ELF-1 (cell line): Measurements from ENCODE around the gene PLSCR1.

ENCODE experiments used
- DNase-seq: peaks from one replicate; pipeline ENCODE4 v3.0.0-alpha.2; 2016; ENCODE audit warnings: low read depth, low spot score

PLSCR1 gene

DNA sequence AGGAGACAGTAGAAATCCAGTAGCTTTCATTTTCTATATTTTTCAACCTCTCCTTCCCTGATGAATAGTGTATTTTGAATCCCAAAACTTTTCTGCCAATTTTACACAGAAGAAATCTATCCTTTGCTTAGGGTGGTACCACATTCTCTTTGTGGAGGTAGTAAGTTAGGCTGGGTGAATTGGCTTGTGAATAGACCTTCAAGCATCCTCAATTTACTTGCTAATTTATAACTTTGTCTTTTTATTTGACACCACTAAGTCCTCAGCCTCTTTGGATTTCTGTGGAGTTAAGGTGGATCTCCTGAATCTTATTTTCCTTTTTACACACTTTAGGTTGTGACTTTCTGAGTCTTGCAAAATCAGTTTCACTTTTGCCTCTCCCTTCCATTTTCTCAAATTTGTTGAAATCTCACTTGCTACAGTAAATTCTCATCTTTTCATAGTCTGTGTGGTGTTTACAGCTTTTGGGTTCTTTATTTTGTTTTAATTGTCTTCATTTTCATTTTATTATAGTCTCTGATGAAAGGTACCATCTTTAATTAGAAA lies 5.7 kb upstream of the PLSCR1 start:
- DNase-seq = no peak

DNA sequence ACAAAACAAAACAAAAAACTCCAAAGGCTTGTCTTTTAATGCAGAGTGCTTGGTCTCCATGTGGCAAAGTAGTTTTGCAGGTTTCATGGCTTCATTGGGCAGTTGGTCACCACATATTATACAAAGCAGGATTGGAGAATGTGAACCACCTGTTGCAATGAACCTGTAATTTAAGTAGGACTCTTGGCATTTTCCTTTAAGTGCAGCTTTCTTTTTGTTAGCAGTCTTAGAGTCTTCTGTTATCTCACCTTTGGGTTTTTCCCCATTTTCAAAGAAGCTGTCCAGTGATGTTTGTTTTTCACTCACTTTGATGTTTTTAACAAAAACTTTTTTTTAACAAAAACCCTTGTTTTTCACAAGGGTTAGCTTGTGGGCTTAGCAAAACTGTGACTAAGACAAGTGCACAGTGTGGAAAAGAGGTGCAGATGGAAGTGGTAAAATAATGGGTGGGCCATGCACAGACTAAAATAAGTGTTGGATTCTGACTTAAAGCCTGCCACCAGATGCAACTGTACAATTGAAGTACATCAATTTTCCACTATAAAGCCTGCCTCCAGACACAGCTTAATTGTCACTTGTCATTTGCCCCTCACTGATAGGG lies 2.9 kb upstream of the PLSCR1 start:
- no peak for DNase-seq

DNA sequence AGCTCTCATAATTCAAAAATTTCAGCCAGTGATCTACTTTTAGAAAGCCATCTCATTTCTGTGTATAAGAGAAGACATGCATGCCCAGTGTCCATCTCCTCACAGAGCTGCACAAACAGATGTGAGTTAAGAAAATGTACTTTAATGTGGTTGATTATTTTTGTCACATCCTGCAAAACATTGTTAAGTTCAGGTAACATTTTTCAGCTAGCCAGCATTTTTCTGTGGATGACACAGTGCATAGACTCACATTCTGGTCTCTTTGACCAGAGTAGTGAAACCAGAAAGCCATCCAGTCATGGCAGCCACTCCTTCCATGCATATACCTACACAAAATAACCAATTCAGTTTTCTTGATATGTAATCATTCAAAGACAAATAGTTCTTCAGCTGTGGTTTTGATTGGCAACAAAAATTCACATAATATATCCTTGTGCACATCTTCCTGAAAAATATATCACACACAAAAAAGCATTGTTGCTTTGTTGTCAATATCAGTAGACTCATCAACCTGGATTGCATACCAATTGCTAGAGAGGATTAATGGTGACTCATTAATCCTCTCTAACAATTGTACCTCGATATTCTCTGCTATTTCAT lies 2.1 kb upstream of the PLSCR1 start:
- DNase-seq = no peak

DNA sequence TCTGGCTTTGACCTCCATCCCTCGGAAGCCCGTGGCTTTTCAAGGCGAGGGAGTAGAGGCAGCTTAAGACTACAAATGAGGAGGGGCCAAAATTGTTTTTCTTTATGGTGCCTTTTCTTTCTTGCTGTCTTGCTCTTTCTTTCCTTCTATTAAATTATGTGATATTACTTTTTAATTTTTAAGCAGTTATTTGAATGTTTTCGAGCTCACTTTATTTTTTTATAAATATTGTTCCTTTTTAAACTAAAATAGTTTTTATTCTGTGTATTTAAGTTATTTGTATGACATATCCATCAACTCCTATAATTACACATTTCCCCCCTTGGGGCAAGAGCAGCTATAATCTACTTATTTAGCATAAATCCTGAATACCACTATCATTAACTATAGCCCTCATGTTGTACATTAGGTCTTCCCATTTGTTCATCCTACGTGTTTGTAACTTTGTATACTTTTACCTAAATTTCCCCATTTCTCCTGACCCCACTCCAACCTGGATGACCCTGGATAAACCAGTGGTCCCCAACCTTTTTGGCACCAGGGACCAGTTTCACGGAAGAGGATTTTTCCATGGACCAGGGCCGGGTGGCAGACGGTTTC lies 622 bp upstream of the PLSCR1 start:
- DNase-seq = no peak

DNA sequence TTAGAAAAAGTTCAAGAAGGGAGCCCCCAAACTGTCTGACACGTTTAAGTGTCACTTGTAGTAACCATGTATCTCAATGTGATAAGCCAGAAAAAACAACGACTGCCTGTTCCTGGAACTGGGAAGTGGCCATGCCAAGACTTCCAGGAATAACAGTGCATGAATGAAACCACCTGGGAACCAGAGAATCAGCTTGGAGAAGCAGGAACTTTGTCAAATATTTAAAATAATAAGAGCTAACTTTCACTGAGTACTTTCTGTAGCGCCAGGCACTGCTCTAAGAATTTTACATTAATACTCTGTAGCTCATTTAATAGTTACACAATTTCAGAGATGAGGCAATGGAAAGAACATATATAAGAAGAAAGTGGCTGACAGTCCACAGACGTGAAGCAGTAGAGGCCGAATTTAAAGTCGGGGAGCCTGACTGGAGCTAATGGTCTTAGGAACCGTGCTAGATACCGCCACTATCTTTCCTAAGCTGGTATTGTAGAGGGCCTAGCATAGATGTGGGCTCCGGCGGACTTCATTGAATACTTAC lies 876 bp downstream of the PLSCR1 start:
- peak; percentile 7 for DNase-seq

DNA sequence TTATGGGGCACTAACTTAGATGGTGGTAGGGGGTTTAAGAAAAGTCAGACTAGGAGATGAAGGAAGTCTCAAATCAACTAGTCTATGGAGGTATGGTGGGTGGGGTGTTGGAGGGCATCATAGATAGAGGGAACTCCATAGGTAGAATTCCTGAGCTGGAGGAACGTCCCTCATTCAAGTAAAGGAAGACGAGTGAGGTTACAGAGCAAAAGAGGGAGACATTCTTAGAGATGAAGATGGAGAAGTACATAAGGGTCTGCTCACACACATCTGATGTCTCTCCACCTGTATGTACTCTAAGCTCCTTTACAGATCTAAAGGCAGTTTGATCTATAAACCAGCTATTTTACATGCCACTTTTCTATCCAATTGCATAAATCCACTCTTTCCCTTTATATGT lies 1.4 kb downstream of the PLSCR1 start:
- no peak for DNase-seq

DNA sequence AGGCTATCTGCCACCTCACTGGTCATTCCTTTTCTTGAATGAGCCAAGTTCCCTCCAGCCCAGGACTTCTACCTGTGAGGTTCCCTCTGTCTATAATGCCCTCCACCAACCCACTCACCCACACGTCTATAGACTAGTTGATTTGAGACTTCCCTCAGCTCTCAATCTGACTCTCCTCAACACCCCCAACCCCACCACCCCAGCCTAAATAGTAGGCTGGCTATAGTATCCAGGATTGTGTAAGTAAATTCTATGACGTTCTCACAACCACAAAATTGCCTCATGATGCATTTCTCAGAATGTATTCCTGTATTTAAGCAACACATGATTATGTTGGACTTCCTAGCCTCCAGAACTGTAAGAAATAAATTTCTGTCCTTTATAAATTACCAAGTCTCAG lies 2.2 kb downstream of the PLSCR1 start:
- DNase-seq = no peak

DNA sequence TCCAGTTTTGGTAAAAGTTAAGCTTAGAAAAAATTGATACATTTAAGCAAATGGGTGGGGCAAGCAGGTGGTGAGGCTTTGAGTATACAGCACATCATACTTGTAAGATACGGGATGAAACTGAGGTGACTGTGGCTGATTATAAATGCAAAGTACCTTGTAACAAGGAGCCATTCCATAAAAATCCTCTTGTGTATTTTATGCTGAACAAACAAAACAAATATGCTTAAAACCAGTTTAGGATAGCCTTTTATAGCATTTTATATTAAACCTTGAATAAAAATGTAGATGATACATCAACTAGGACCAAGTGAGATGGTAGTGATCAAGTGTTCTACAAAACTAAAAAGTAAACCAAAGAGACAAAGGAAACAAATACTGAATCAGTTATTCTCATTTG lies 3.4 kb downstream of the PLSCR1 start:
- DNase-seq = no peak

DNA sequence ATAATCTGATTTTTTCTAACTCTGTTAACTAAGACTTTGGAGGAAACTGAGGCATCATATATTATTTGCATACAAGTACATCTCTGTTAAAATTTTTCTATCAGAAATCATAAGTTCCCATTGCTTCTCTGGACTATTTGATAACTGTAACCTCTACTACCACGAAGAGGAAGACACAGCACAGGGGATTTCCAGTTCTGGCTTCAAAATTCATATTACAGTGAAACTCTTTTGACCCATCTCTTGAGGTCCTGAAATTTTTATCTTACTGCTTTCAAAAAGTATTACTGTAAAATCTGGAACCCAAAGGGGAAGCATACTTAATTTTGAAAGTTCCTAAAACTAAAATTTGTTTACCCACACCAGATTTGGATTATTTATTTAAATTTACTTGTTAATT lies 4.2 kb downstream of the PLSCR1 start:
- DNase-seq = no peak

DNA sequence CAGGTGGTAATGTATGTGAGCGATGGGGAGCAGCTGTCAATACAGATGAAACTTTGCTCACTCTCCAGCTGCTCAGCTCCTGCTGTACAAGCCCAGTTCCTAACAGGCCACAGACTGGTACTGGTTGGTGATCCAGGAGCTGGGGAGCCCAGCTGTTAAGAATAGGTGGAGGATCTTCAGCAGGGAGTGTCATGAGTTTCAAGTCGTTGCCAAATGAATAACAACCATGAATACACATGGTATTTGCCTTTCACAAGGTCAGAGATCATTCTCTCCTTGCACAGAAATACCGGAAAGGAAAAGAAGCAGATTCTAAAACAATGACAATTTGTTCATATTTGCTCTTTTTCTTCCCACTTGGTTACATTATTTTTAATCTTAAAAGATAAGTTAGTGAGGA lies 5.1 kb downstream of the PLSCR1 start:
- DNase-seq = no peak

DNA sequence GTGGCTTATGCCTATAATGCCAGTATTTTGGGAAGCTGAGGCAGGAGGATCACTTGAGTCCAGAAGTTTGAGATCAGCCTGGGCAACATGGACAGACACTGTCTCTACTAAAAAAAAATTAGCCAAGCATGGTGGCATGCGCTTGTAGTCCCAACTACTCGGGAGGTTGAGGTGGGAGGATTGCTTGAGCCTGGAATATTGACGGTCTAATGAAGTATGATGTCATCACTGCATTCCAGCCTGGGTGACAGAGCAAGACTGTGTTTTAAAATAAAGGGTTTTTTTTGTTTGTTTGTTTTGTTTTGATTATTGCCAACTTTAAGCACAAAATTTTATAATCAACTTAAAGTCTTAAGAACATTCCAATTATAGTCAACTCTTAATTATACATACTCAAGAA lies 6.8 kb downstream of the PLSCR1 start:
- DNase-seq = no peak

DNA sequence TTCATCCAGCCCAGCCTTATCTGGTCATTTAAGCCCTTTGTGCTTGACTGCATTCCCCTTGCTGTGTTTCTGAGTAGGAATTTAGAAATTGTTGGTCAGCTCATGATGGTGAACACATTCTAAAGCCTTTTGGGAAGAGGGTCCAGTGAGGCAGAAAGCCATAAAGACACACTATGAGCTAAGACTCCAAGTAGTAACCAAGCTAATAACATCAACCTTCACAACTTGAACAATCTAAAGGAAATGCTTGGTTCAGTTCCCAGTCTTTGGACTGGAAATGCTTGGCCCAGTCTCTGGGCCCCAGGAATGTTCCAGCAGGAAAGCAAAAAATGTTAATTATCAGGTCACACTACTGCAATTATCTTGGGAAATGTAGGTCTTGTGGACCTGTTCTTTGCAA lies 7.7 kb downstream of the PLSCR1 start:
- peak; percentile 53 for DNase-seq

DNA sequence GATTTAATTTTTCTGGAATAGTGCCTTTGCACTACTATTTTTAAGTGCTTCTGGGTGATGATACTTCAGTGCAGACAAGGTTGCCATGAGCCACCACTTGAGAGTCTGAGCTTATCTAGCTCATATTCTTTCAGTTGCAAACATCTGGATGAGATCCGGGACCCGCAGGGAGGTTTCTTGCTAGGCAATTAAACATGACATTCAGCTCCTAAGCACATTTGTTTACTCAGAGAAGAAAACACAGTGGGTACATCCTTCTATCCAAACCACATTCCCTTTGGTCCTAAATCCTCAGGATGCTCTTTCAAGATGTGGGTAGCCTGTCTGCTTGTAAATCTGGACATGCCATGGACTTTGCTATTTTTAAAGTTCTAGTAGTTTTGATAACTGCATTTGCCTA lies 12.0 kb downstream of the PLSCR1 start:
- DNase-seq = no peak

DNA sequence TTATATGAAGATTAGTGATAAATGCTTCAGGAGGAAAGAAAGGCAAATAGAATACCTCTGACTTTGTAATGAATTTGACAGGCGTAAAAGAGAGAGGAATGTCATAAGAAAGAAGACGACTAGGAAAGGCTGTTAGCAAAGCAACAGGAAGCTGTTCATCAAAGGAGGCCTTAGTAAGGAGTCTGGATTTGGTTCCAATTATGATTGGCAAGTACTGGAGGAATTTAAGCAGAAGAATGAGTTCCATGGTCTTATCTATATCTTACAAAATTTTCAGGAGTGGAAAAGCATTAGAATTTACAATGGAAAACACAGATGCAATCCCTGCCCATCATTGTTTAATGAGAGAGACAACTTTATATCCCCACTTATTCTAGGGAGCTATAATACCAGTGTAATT lies 13.8 kb downstream of the PLSCR1 start:
- DNase-seq = no peak

DNA sequence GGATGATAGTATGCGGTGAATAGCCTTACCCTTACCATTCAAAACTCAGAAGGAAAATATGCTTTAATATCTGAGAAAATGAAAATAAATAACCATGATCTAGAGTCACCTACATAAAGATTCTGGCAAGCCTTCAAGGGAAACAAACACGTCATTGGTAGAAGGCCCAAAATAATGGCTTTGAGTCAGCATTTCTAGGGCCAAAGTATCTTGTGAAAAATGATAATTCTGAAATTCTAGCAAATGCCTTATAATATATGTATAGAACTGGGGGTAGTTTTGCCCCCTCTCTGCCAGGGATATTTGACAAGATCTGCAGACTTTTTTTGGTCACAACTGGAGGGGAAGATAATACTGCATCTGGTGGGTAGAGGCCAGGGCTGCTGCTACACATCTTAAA lies 15.4 kb downstream of the PLSCR1 start:
- no peak for DNase-seq

DNA sequence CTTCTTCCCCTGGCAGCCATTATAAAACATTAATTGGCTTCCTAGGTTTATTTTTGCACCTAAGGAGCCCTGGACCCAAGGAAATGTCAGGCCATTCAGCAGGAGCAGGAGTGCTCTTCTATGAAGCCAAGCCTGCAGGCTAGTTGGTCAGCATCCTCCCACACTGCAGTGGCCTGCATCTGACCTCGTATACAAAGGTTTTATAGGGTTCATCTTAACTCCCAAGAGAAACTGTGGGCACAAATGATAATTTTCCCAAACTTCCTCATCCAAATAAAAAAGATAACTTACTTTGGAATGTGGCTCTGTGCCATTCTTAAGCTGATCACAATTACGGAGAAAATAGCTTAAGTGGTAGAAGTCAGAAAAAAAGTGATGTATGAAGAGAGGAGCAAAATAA lies 19.4 kb downstream of the PLSCR1 start:
- DNase-seq = peak; percentile 28

DNA sequence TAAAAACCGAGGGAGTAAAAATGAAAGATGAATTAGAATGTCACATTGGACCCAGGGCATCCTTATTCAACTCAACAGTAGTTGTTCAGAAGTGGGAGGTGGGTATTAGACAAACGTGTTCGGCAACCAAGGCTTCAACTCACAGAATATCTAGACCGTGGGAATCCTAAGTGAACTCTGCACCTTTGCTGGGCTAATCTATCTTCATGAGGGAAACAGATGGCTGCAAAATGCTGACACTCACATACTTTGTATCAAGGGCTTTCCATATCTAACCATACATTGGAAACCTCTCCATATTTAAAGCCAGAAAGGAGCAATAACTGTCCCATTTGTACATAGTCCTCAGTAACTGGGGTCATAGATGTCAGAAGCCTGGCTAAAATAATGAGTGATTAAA lies 20.9 kb downstream of the PLSCR1 start:
- DNase-seq = no peak

DNA sequence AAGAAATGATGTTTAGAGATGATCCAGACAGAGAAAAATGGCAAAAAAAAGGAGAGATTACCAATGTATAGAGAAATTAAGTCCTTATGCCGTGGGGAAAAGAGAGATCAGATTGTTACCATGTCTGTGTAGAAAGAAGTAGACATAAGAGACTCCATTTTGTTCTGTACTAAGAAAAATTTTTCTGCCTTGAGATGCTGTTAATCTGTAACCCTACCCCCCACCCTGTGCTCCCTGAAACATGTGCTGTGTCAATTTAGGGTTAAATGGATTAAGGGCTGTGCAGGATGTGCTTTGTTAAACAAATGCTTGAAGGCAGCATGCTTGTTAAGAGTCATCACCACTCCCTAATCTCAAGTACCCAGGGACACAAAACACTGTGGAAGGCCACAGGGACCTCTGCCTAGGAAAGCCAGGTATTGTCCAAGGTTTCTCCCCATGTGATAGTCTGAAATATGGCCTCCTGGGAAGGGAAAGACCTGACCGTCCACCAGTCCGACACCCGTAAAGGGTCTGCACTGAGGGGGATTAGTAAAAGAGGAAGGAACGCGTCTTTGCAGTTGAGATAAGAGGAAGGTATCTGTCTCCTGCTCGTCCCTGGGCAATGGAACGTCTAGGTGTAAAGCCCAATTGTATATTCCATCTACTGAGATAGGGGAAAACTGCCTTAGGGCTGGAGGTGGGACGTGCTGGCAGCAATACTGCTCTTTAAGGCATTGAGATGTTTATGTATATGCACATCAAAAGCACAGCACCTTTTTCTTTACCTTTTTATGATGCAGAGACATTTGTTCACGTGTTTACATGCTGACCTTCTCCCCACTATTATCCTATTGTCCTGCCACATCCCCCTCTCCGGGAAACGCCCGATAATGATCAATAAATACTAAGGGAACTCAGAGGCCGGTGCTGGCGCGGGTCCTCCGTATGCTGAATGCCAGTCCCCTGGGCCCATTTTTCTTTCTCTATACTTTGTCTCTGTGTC lies 21.9 kb downstream of the PLSCR1 start:
- peak; percentile 83 for DNase-seq

DNA sequence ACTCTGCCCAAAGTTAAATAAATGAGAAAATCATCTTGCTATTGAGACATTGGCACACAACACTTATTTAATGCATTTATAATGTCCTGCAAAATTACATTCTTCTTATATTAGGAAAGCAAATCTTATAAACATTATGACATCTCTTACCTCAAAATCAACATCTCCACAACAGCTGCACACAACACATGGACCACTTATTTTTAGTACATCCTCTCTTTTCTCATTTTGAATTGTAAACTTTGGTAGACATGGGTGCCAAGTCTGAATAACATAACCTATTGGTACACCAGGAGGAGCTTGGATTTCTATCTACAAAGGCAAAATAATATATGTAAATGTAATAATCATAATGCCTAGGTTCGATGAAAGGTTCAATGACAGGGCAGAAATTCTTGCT lies 23.0 kb downstream of the PLSCR1 start:
- DNase-seq = no peak

DNA sequence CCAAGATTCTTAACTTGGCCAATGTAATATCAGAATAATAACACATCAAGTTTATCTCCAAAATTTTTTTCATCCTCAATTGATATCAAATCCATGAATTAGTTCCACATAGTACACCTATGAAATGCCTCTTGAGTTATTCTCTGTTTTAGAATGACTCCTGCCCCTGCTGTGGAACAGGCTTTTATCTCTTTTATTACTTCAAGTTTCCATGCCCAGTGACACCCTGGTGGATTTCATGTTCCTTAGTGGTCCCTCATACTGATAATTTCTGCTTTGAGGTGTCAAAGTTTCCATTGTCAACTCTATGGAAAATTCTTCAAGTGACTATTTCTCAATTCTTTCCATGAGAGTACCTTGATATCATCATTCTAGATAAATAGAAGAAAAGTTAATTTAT lies 24.6 kb downstream of the PLSCR1 start:
- no peak for DNase-seq

DNA sequence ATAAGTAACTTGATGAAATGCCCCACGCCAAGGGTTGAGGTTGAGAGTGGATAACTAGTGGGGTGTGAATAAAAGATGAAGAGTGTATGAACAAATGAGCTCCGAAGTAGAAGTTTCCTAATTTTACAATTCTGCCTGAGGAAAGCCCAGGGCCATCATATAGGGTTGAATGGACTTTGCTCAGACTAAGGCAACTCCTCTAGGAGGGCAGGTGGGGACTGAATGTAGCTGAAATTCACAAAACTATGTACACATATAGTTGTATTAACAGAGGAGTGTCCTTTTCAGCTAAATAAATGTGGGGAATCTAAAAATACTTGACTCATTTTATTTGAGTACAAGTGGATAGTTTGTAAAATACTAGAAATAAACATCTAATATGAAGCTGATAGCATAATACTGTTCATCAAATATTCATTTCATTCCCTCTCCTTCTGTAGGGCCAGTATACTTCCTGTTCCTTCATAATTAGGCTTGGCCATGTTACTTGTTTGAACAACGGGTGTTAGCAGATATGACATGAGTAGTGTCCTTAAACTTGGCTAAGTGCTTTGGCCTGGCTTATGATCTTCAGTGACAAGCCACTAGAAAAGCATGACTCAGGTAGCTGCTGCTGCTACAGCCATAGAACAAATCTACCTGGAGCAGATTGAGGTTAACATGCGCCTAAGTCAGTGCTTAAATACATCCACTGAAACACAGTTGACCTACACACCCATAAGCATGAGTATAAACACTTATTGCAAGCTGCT lies 26.5 kb downstream of the PLSCR1 start:
- no peak for DNase-seq
